ENCODE results near the gene CAMTA1.

Gene CAMTA1

DNA sequence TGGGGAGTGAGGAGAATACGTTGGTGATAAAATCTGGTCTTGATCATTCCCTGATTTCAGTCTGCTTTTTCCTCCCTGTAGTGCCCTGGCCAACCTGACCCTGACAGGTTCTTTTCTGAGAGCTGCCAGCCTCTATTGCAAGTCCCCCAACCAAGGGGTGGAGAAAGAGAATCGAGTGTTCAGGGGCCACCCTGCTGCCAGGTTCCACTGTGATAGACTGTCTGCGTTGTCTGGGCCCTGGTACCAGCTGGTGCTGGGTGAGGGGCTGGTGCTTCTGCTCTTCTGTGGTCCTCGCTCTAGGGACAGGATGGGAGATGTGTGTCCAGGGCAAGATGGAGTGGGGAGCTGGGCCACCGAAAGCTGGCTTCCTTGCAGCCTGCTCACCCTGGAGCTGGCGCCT, 214.6 kb downstream of the CAMTA1 start:
- in situ Hi-C loops (cut with MboI; ENCODE audit: low sequenced_read_pairs, unreplicated experiment): no loop called here
- TF ChIP-seq, protein P1, sequence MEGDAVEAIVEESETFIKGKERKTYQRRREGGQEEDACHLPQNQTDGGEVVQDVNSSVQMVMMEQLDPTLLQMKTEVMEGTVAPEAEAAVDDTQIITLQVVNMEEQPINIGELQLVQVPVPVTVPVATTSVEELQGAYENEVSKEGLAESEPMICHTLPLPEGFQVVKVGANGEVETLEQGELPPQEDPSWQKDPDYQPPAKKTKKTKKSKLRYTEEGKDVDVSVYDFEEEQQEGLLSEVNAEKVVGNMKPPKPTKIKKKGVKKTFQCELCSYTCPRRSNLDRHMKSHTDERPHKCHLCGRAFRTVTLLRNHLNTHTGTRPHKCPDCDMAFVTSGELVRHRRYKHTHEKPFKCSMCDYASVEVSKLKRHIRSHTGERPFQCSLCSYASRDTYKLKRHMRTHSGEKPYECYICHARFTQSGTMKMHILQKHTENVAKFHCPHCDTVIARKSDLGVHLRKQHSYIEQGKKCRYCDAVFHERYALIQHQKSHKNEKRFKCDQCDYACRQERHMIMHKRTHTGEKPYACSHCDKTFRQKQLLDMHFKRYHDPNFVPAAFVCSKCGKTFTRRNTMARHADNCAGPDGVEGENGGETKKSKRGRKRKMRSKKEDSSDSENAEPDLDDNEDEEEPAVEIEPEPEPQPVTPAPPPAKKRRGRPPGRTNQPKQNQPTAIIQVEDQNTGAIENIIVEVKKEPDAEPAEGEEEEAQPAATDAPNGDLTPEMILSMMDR (IDR thresholded peaks at IDR 0.05; ENCODE audit: borderline replicate concordance, control extremely low read depth, extremely low read depth, insufficient read depth, missing control alignments): no peak
- DNase-seq (ENCODE audit: low spot score): no peak

DNA sequence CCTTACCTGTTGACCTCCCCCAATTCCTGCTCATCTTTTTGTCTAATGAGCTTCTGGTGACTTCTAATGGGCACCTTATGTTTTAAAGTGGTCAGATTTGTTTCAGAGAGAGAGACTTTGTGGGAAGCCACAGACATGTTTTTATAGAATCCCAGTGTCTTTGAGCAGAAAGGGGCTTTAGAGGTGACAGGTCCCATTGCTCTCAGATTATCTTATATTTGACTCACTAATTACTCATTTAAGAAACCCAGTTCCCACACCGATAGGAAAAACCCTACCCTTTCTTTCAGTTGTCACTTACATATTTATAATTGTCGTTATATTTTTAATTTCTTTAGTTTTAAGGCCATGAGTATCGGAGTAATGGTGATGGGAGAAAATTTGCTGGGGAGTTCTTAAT, 215.5 kb downstream of the CAMTA1 start:
- TF ChIP-seq, protein P1 (IDR thresholded peaks at IDR 0.05; ENCODE audit: borderline replicate concordance, control extremely low read depth, extremely low read depth, insufficient read depth, missing control alignments): no peak
- in situ Hi-C loops (cut with MboI; ENCODE audit: low sequenced_read_pairs, unreplicated experiment): no loop called here
- DNase-seq (ENCODE audit: low spot score): no peak

DNA sequence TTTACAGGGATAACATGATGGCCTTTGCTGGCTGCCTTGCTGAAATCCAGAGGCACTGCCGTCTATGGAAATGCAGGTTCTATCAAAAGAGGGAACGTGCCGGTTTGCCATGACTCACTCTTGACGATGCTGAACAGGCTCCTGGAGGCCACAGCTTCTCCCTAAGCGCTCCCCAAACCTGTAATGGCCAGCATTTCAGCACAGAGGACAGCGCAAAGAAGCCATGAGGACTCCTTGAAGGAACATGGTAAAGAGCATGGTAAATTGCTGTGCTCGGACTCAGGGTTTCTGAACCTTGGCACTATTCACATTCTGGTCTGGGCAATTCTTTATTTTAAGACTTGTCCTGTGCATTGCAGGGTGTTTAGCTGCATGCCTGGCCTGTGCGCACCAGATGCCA, 217.5 kb downstream of the CAMTA1 start:
- in situ Hi-C loops (cut with MboI; ENCODE audit: low sequenced_read_pairs, unreplicated experiment): no loop called here
- TF ChIP-seq, protein P1 (IDR thresholded peaks at IDR 0.05; ENCODE audit: borderline replicate concordance, control extremely low read depth, extremely low read depth, insufficient read depth, missing control alignments): no peak
- no peak for DNase-seq (ENCODE audit: low spot score)

DNA sequence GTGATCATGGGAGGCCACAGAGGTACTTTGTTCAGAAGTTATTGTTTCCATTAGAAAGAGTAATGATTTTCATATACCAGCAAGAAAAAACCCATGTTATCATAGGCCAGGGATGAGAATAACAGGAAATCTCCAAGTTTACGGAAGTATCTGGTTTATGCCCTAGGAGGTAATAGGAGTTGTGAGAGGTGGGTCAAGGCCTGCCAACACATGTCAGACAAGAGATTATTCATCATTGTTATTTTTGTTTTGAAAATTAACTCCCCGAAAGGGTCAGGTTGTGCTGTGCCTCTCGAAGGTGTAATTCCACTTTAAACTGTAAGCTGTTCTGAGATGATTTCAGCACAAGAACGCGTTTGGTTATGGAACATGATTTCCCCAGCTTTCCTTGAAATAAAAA, 218.4 kb downstream of the CAMTA1 start:
- TF ChIP-seq, protein P1 (IDR thresholded peaks at IDR 0.05; ENCODE audit: borderline replicate concordance, control extremely low read depth, extremely low read depth, insufficient read depth, missing control alignments): no peak
- DNase-seq (ENCODE audit: low spot score): no peak
- in situ Hi-C loops (cut with MboI; ENCODE audit: low sequenced_read_pairs, unreplicated experiment): no loop called here

DNA sequence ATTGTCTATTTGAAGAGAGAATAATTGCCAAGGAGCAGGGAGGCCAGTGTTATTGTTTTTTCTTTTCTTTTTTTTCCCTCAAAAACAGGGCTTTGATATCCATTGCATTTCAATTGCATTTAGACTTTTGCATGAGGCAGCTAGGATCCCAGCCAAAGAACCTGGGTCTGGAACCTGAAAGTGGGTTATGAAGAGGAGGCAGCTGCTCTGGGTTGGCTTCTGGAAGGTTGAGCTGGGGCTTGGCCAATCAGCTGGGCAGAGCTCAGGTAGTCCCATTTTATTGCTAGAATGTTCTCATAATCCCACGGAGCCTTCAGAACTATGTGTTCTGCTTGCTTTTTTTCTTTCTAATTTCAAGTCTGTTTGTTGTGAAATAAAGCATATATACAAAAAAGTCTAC, 218.9 kb downstream of the CAMTA1 start:
- in situ Hi-C loops (cut with MboI; ENCODE audit: low sequenced_read_pairs, unreplicated experiment): no loop called here
- no peak for DNase-seq (ENCODE audit: low spot score)
- TF ChIP-seq, protein P1 (IDR thresholded peaks at IDR 0.05; ENCODE audit: borderline replicate concordance, control extremely low read depth, extremely low read depth, insufficient read depth, missing control alignments): no peak

DNA sequence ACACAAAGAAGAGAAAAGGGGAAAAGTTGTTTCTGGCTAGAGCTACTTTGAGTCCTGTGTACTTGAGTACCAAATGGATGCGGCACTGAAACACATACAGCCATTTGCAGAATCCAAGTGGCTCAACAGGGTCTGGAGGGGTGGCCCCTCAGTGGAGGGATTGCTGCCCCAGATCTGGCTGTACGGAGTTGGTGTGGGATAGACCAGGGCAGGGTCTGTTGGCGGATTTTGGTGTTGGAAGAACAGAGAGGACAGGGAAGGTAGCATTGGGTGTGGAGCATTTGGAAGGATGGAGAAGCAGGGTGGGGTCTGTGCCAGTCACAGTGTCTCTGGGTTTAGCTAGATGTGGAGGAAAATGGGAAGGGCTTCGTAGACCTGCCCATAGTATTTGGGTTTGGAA, 220.5 kb downstream of the CAMTA1 start:
- in situ Hi-C loops (cut with MboI; ENCODE audit: low sequenced_read_pairs, unreplicated experiment): no loop called here
- TF ChIP-seq, protein P1 (IDR thresholded peaks at IDR 0.05; ENCODE audit: borderline replicate concordance, control extremely low read depth, extremely low read depth, insufficient read depth, missing control alignments): no peak
- DNase-seq (ENCODE audit: low spot score): no peak
